Left lung (tissue), 10 donors: Measurements from ENCODE around the gene TTF1. TPM values are rescaled to one million over a fixed set of nuclear protein-coding genes. Genes with fewer than 3 reads are reported as not detected.

Experiments
- ATAC-seq: fragments of 200-7000 bp; cut with Tn5 transposase; one replicate; pipeline ENCODE4 v1.9.1; 2020; ENCODE audit warnings: moderate library complexity
- DNase-seq, 4 donors: peaks; one replicate each; pipeline ENCODE4 v3.0.0-alpha.2; 2013 to 2020
- H3K27ac ChIP-seq, 2 donors: fragments of 200-600 bp; sonication (generic) in 1 of 2; one replicate each; pipeline versions ENCODE4 v1.5.0 to v1.8.0; 2020 to 2021
- H3K27me3 ChIP-seq, 2 donors: fragments of 200-600 bp; sonication (generic) in 1 of 2; one replicate each; pipeline versions ENCODE4 v1.5.0 to v1.8.0; 2020 to 2021
- H3K36me3 ChIP-seq, 2 donors: fragments of 200-600 bp; sonication (generic) in 1 of 2; one replicate each; pipeline versions ENCODE4 v1.5.0 to v1.8.0; 2020 to 2021
- H3K4me1 ChIP-seq, 2 donors: fragments of 200-600 bp; one replicate each; pipeline ENCODE4 v1.8.0; 2021
- H3K4me3 ChIP-seq, 2 donors: fragments of 200-600 bp; sonication (generic) in 1 of 2; one replicate each; pipeline versions ENCODE4 v1.5.0 to v1.8.0; 2020 to 2021; ENCODE audit warnings: mild to moderate bottlenecking in 1 of 2
- H3K9me3 ChIP-seq, 2 donors: fragments of 200-600 bp; sonication (generic) in 1 of 2; one replicate each; pipeline versions ENCODE4 v1.5.0 to v1.8.0; 2020 to 2021
- CTCF ChIP-seq, 2 donors: fragments of 200-600 bp; sonication (generic) in 1 of 2; IDR thresholded peaks; one replicate each; pipeline versions ENCODE4 v1.5.0 to v1.8.0; 2021; ENCODE audit warnings: antibody characterized with exemption in 2 of 2
- intact Hi-C, 2 donors: fragments of 100-400 bp; cut with DNase I; formaldehyde crosslinking; loops; one replicate each; pipeline versions ENCODE4 v1.11.2 to v1.14.2; 2022
- polyA plus RNA-seq, 6 donors: library from polyadenylated mRNA; unstranded; fragments of 120-200 nt; gene quantifications; one replicate each; pipeline ENCODE4 v1.2.1, GENCODE V29; 2013; ENCODE audit not compliant: insufficient read length in 6 of 6
- total RNA-seq, 2 donors: library from RNA; stranded (reverse); fragmentation: NEBNext Ultra II Directional; extraction: Animal tissue kit (Norgen Biotek cat#: 25700); gene quantifications; one replicate each; pipeline ENCODE4 v1.2.1, GENCODE V29; 2021
- donor health status: DM: no; HTN: yes; CAD: no.
- donor health status: DM: no; HTN: no; CAD: no.

Gene TTF1
- total and polyA plus RNA-seq, 8 donors, result 9.7 to 19.6 (median 17.2) TPM

GRCh38 chr9:132333556-132333955 lies 73.1 kb downstream of the TTF1 start:
- Histone ChIP-seq H3K36me3 (peaks cover 0 to 99% of the 10 kb centered on the region in 2 donors), H3K27ac (no peak overlapping the region), H3K4me3 (no peak overlapping the region), H3K27me3 (no peaks in the 10 kb centered on the region), H3K4me1 (no peaks in the 10 kb centered on the region), H3K9me3 (no peaks in the 10 kb centered on the region)
- intact Hi-C loops, result no loop called here
- no peak for ATAC-seq
- no peak for DNase-seq
- TF ChIP-seq CTCF (IDR thresholded peaks at IDR 0.05), result no peak

- no peak for TF ChIP-seq CTCF (IDR thresholded peaks at IDR 0.05)
- H3K36me3 ChIP-seq, result peaks cover 0 to 98% of the 10 kb centered on the region in 2 donors
Measured at GRCh38 chr9:132328580-132328979, 78.1 kb downstream of the TTF1 start.

GRCh38 chr9:132327537-132327936 lies 79.1 kb downstream of the TTF1 start:
- no peak for DNase-seq
- ATAC-seq, result no peak
- no peaks in the 10 kb centered on the region for H3K9me3 ChIP-seq
- no peaks in the 10 kb centered on the region for H3K27me3 ChIP-seq
- TF ChIP-seq CTCF (IDR thresholded peaks at IDR 0.05), result no peak
- no peak overlapping the region for H3K4me3 ChIP-seq
- intact Hi-C loops, result no loop called here
- no peak overlapping the region for H3K27ac ChIP-seq
- peaks cover 0 to 99% of the 10 kb centered on the region in 2 donors for H3K36me3 ChIP-seq
- H3K4me1 ChIP-seq, result peaks cover 0 to 3% of the 10 kb centered on the region in 2 donors

More at GRCh38 chr9:132328580-132328979, 78.1 kb downstream of the TTF1 start:
- H3K9me3 ChIP-seq, result no peaks in the 10 kb centered on the region
- intact Hi-C loops, result no loop called here
- no peak for ATAC-seq
- H3K4me3 ChIP-seq, result no peak overlapping the region
- H3K4me1 ChIP-seq, result peaks cover 0 to 3% of the 10 kb centered on the region in 2 donors
- no peaks in the 10 kb centered on the region for H3K27me3 ChIP-seq
- no peak overlapping the region for H3K27ac ChIP-seq
- no peak for DNase-seq

Other genes with a start within 250 kb of the TTF1 start
- 1 to 10 TPM; 1.5 to 4.6 TPM for gene NTNG2, start 244.8 kb downstream of the TTF1 start, total RNA-seq
- 1 to 10 TPM in 2 of 6 donors, under 1 TPM in 4; 0.27 to 1.2 (median 0.88) TPM for gene NTNG2, start 244.8 kb downstream of the TTF1 start, polyA plus RNA-seq
- gene SETX, start 51.9 kb downstream of the TTF1 start, total RNA-seq, result 10 to 100 TPM; 42.2 to 53.1 TPM
- 10 to 100 TPM; 60.7 to 68.9 (median 63.5) TPM for gene SETX, start 51.9 kb downstream of the TTF1 start, polyA plus RNA-seq
- 1 to 10 TPM in 1 of 2 donors, not detected in 1; 2.4 TPM for gene CFAP77, start 3.4 kb upstream of the TTF1 start, total RNA-seq
- gene CFAP77, start 3.4 kb upstream of the TTF1 start, polyA plus RNA-seq, result 1 to 10 TPM in 4 of 6 donors, under 1 TPM in 2; 0.50 to 3.7 (median 2.3) TPM
- not detected for gene BARHL1, start 175.8 kb upstream of the TTF1 start, total RNA-seq
- not detected for gene BARHL1, start 175.8 kb upstream of the TTF1 start, polyA plus RNA-seq